Endothelial cell of umbilical vein (primary cell): Measurements from ENCODE around the gene BLACAT1. TPM values are rescaled to one million over a fixed set of nuclear protein-coding genes. Genes with fewer than 3 reads are reported as not detected.
"Not testable (repeated sequence)": the region's sequence is repeated elsewhere in the genome, so short reads cannot be mapped to it uniquely, and the experiment has no call there.

Experiments used
- BruUV-seq: library from RNA; stranded (reverse); fragments of 400-500 nt; replicated peaks from 2 replicates; lab custom pipeline; 2021; lab: Mats Ljungman, UMichigan
- CTCF ChIA-PET: fragments of 300-600, 350-600 bp; sonication (Branson Sonifier 250); formaldehyde crosslinking; loops from one replicate; lab custom pipeline; 2021; ENCODE audit warnings: antibody characterized with exemption, inconsistent platforms; lab: Charles Lee
- POLR2A ChIA-PET: fragments of 300-600, 350-600 bp; sonication (Branson Sonifier 250); formaldehyde crosslinking; loops from one replicate; lab custom pipeline; 2021; ENCODE audit warnings: antibody characterized with exemption, inconsistent platforms; lab: Charles Lee
- DNase-seq: peaks from one replicate; pipeline ENCODE4 v3.0.0-alpha.2; 2011; ENCODE audit warnings: low read depth, low spot score
- FAIRE-seq: peaks from 2 replicates; lab custom pipeline; 2011; peaks lifted over from hg19 to GRCh38; lab: Jason Lieb, UNC
- H2AFZ ChIP-seq: 2 replicates; pipeline ENCODE4 v1.6.0; 2012; ENCODE audit warnings: low read depth, low read length, control low read depth, inconsistent platforms
- H3K27ac ChIP-seq: 2 replicates; pipeline ENCODE4 v1.5.1; 2011; ENCODE audit warnings: low read depth, mild to moderate bottlenecking, control low read depth, low read length, moderate library complexity; ENCODE audit not compliant: insufficient read depth
- H3K27me3 ChIP-seq, 2 experiments: 2 replicates each; pipeline versions ENCODE4 v1.6.0 to v1.6.1; 2011; ENCODE audit warnings: low read length in 2 of 2, mixed read lengths in 1 of 2; ENCODE audit not compliant: control insufficient read depth in 2 of 2, insufficient read depth in 2 of 2
- H3K36me3 ChIP-seq, 2 experiments: 2 replicates in 1 of 2; 3 replicates in 1 of 2; pipeline ENCODE4 v1.5.1; 2011; ENCODE audit warnings: low read length in 2 of 2, mild to moderate bottlenecking in 1 of 2, moderate library complexity in 1 of 2; ENCODE audit not compliant: control insufficient read depth in 2 of 2, insufficient read depth in 2 of 2; ENCODE audit errors: extremely low read depth in 1 of 2
- H3K4me1 ChIP-seq: 3 replicates; pipeline ENCODE4 v1.5.1; 2011; ENCODE audit warnings: mild to moderate bottlenecking, low read length; ENCODE audit not compliant: control insufficient read depth, insufficient read depth; ENCODE audit errors: extremely low read depth
- H3K4me2 ChIP-seq: 2 replicates; pipeline ENCODE4 v1.6.1; 2011; ENCODE audit warnings: low read length, control low read depth, mixed read lengths; ENCODE audit not compliant: insufficient read depth
- H3K4me3 ChIP-seq, 3 experiments: fragments of 200-600 bp in 1 of 3; sonication (generic), shearing (Covaris generic) in 1 of 3; replicated peaks in 1 of 3; 2 replicates each; pipeline ENCODE4 v1.5.1; 2011 to 2016; ENCODE audit warnings: control low read depth in 3 of 3, low read length in 3 of 3, mild to moderate bottlenecking in 2 of 3, inconsistent platforms in 1 of 3, low read depth in 1 of 3, moderate library complexity in 1 of 3; ENCODE audit not compliant: insufficient read depth in 1 of 3
- H3K79me2 ChIP-seq: 2 replicates; pipeline ENCODE4 v1.6.0; 2012; ENCODE audit warnings: low read length, inconsistent platforms; ENCODE audit not compliant: control insufficient read depth, insufficient read depth
- H3K9ac ChIP-seq: replicated peaks from 2 replicates; pipeline ENCODE3; 2011; ENCODE audit warnings: low read length, control low read depth; ENCODE audit not compliant: insufficient read depth; ENCODE audit errors: extremely low read depth
- H3K9me1 ChIP-seq: replicated peaks from 3 replicates; pipeline ENCODE4 v1.6.0; 2011; ENCODE audit warnings: mild to moderate bottlenecking, low read length; ENCODE audit not compliant: control insufficient read depth, insufficient read depth; ENCODE audit errors: extremely low read depth
- H3K9me3 ChIP-seq: replicated peaks from 2 replicates; pipeline ENCODE4 v1.5.1; 2012; ENCODE audit warnings: low read length, inconsistent platforms; ENCODE audit not compliant: control insufficient read depth, insufficient read depth
- H4K20me1 ChIP-seq: replicated peaks from 2 replicates; pipeline ENCODE3; 2011; ENCODE audit warnings: mild to moderate bottlenecking, low read length; ENCODE audit not compliant: control insufficient read depth, insufficient read depth; ENCODE audit errors: extremely low read depth
- EZH2 ChIP-seq: IDR thresholded peaks from 2 replicates; pipeline ENCODE4 v1.6.1; 2012; ENCODE audit warnings: borderline replicate concordance, low read depth, mild to moderate bottlenecking, moderate library complexity, low read length, inconsistent platforms; ENCODE audit not compliant: severe bottlenecking
- FOS ChIP-seq: IDR thresholded peaks from 2 replicates; pipeline ENCODE4 v1.6.1; 2011; ENCODE audit warnings: mild to moderate bottlenecking, low read length, moderate library complexity, borderline replicate concordance; ENCODE audit not compliant: insufficient read depth
- JUN ChIP-seq: IDR thresholded peaks from 2 replicates; pipeline ENCODE4 v1.6.1; 2011; ENCODE audit warnings: borderline replicate concordance, low read depth; ENCODE audit not compliant: insufficient read length, insufficient read depth
- POLR2A ChIP-seq: IDR thresholded peaks from 2 replicates; pipeline ENCODE4 v1.6.1; 2012; ENCODE audit warnings: low read depth, mild to moderate bottlenecking, control low read depth, low read length
- dilution Hi-C: fragments of 300-500 bp; cut with MboI; formaldehyde crosslinking; loops from one replicate; pipeline ENCODE4 v1.15.0; 2019; ENCODE audit warnings: low sequenced_read_pairs; ENCODE audit not compliant: extremely low pct_ligation_motif_present
- intact Hi-C: fragments of 100-400 bp; cut with micrococcal nuclease; formaldehyde crosslinking; loops from one replicate; pipeline ENCODE4 v1.10.0; 2022
- polyA plus RNA-seq, 4 experiments: library from polyadenylated mRNA; depleted of rRNA in 3 of 4; stranded (reverse) in 3 of 4; unstranded in 1 of 4; fragments of >200 nt; gene quantifications; 2 replicates each; pipeline versions ENCODE4 v1.2.1 to v1.2.3, GENCODE V29; 2011 to 2012; ENCODE audit warnings: missing spikeins in 1 of 4
- total RNA-seq: library from RNA; stranded (reverse); gene quantifications from 2 replicates; pipeline ENCODE4 v1.2.3, GENCODE V29; 2021
- TF ChIP-seq, protein P1 (sequence below): IDR thresholded peaks from 2 replicates; pipeline ENCODE4 v1.6.1; 2011; ENCODE audit not compliant: insufficient read depth, insufficient read length

Gene BLACAT1
- total and polyA plus RNA-seq, 2 donors (not counting 3 experiments of a cell fraction or from before 2014, with no cell fraction given) = not detected

DNA sequence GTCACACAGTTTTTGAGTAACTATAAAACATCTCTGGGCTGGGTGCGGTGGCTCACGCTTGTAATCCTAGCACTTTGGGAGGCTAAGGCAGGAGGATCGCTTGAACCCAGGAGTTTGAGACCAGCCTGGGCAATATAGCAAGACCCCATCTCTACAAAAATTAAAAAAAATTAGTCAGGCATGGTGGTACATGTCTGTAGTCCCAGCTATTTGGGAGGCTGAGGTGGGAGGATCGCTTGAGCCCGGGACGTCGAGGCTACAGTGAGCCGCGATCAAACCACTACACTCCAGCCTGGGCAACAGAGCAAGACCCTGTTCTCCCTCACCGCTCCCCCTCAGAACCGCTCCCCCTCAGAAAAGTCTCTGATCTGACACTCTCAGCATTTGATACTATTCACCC, 26.7 kb upstream of the BLACAT1 start:
- not testable (repeated sequence) for FAIRE-seq

DNA sequence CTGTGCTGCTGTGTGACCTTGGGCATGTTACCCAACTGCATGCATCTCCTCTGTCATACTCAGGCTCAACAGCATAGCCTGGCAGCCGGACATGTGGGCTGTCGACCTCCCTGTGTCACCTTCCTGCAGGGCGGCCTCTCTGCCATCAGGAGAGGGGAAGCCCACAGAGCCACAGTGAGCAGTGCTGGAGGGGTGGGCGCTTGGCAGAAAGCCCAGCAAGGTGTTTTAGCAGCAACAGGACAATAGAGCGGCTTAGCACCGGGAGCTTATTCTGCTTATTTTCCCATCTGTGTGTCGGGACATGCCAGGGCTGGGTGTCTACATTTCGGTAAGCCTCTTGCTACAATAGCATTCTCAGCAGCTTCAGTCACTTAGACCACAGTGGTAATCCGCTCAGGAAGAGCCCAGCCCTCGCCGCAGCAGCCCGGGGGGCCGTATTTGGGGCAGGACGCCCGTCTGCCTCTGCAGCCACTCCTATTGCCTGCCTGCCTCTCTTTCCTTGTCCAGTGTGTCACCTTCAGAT, 25.8 kb upstream of the BLACAT1 start:
- dilution Hi-C loops (no loop called here), intact Hi-C loops (no loop called here)
- Histone ChIP-seq H3K27me3 (peaks cover 7% of the 10 kb centered on the region in 2 experiments), H3K9me1 (no peaks in the 10 kb centered on the region), H3K79me2 (no peaks in the 10 kb centered on the region), H3K4me3 (no peak overlapping the region), H4K20me1 (no peaks in the 10 kb centered on the region), H3K9me3 (no peaks in the 10 kb centered on the region), H3K4me2 (no peak overlapping the region), H3K36me3 (no peaks in the 10 kb centered on the region), H3K9ac (no peak overlapping the region), H3K27ac (no peak overlapping the region), H2AFZ (no peak overlapping the region), H3K4me1 (no peaks in the 10 kb centered on the region)
- FAIRE-seq (no peak), DNase-seq (no peak)
- no peak for TF ChIP-seq EZH2
- TF ChIP-seq, protein P1, sequence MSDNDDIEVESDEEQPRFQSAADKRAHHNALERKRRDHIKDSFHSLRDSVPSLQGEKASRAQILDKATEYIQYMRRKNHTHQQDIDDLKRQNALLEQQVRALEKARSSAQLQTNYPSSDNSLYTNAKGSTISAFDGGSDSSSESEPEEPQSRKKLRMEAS = no peak
- no peak for TF ChIP-seq FOS
- no peak for TF ChIP-seq POLR2A
- TF ChIP-seq JUN = no peak
- BruUV-seq = no TSS peak
- CTCF ChIA-PET = interaction anchor here (1.5 to 9.1 kb wide), 3 partner anchors 11 to 146 kb away, joined by 4 to 243 read pairs (median 4); no protein-coding TSS in a partner anchor
- POLR2A ChIA-PET = no interaction called here

More for the DNA sequence above, 26.7 kb upstream of the BLACAT1 start:
- H4K20me1 ChIP-seq, H3K9me3 ChIP-seq, H3K27ac ChIP-seq, POLR2A ChIA-PET, H3K4me2 ChIP-seq, H3K4me3 ChIP-seq, intact Hi-C loops, H2AFZ ChIP-seq, dilution Hi-C loops, H3K4me1 ChIP-seq, H3K9me1 ChIP-seq, H3K27me3 ChIP-seq, H3K79me2 ChIP-seq, DNase-seq, H3K9ac ChIP-seq, BruUV-seq, H3K36me3 ChIP-seq: not testable (repeated sequence)
- CTCF ChIA-PET = interaction anchor here (1.0 to 9.1 kb wide), 5 partner anchors 10 to 209 kb away, joined by 3 to 243 read pairs (median 6); no protein-coding TSS in a partner anchor
